HEK293 (cell line): ENCODE data around the gene LRIT1.

Experiments used
- FEZF1 ChIP-seq: fragments of 450-650 bp; formaldehyde crosslinking; IDR thresholded peaks from 2 replicates; pipeline ENCODE4 v1.5.1; 2016; ENCODE audit warnings: missing biosample characterization, missing genetic modification characterization
- SP2 ChIP-seq: fragments of 450-650 bp; formaldehyde crosslinking; IDR thresholded peaks from 2 replicates; pipeline ENCODE4 v1.5.1; 2016; ENCODE audit warnings: missing biosample characterization, missing genetic modification characterization
- TCF7L2 ChIP-seq: IDR thresholded peaks from 2 replicates; pipeline ENCODE4 v1.6.1; 2011; ENCODE audit warnings: low read depth, mild to moderate bottlenecking, inconsistent platforms, low read length, moderate library complexity, borderline replicate concordance
- ZEB2 ChIP-seq: fragments of 450-650 bp; formaldehyde crosslinking; IDR thresholded peaks from 2 replicates; pipeline ENCODE4 v1.5.1; 2016; ENCODE audit warnings: missing biosample characterization, missing genetic modification characterization
- ZNF121 ChIP-seq: fragments of 450-650 bp; formaldehyde crosslinking; IDR thresholded peaks from 2 replicates; pipeline ENCODE4 v1.5.1; 2016; ENCODE audit warnings: missing biosample characterization, missing genetic modification characterization
- ZNF132 ChIP-seq: fragments of 450-650 bp; formaldehyde crosslinking; IDR thresholded peaks from 2 replicates; pipeline ENCODE4 v1.5.1; 2017; ENCODE audit warnings: missing biosample characterization, missing genetic modification characterization, borderline replicate concordance
- ZNF239 ChIP-seq: fragments of 450-650 bp; formaldehyde crosslinking; IDR thresholded peaks from 2 replicates; pipeline ENCODE4 v1.5.1; 2016; ENCODE audit warnings: missing biosample characterization, missing genetic modification characterization
- TF ChIP-seq, protein P1 (sequence below): fragments of 450-650 bp; formaldehyde crosslinking; IDR thresholded peaks from 2 replicates; pipeline ENCODE4 v1.5.1; 2016; ENCODE audit warnings: missing biosample characterization, missing genetic modification characterization
- TF ChIP-seq, protein P2 (sequence below): fragments of 450-650 bp; formaldehyde crosslinking; IDR thresholded peaks from 2 replicates; pipeline ENCODE4 v1.5.1; 2016; ENCODE audit warnings: missing biosample characterization, missing genetic modification characterization
- TF ChIP-seq, protein P3 (sequence below): fragments of 450-650 bp; formaldehyde crosslinking; IDR thresholded peaks from 2 replicates; pipeline ENCODE4 v1.5.1; 2016; ENCODE audit warnings: missing biosample characterization, missing genetic modification characterization
- TF ChIP-seq, protein P4 (sequence below): fragments of 450-650 bp; formaldehyde crosslinking; IDR thresholded peaks from 2 replicates; pipeline ENCODE4 v1.5.1; 2017; ENCODE audit warnings: missing biosample characterization, mild to moderate bottlenecking, missing genetic modification characterization, moderate library complexity
- TF ChIP-seq, protein P5 (sequence below): fragments of 450-650 bp; formaldehyde crosslinking; IDR thresholded peaks from 2 replicates; pipeline ENCODE4 v1.5.1; 2016; ENCODE audit warnings: missing biosample characterization, missing genetic modification characterization
- TF ChIP-seq, protein P6 (sequence below): fragments of 450-650 bp; formaldehyde crosslinking; IDR thresholded peaks from 2 replicates; pipeline ENCODE4 v1.5.1; 2016; ENCODE audit warnings: missing biosample characterization, missing genetic modification characterization

DNA sequence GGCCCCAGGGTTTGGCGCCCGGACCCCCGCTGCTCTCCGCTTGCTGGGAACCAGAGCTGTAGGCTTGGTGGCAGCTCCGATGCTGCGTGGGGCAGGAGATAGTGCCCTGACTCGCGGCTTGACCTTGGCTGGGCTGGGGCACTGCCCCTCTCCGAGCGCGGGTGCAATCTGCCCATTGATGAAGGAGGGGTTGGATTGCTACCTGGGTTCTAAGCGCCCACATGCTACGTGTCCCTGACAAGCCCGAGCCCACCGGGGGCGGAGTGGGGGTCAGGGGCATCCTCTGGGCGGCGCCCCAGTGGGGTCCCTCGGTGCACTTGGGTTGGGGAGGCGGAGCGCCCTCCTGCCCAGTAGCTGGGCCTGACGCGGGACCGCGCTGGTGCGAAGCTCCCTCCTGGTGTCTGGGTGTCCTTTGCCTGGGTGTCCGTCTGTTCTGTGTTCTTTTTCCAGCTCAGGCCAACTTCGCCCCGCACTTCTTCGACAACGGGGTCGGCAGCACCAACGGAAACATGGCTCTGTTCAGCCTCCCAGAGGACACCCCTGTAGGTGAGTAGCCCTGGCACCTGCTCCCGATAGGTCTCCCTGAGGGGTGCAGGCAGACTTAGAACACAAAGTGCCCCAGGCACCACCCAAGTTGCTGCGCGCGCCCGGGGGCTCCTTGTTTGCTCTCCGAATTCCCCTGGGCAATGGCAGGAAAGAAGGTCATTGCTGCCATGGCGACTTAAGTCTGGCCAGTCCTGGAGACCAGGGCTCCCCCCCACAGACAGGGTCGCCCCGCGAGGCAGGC lies 46.1 kb downstream of the LRIT1 start:
- TF ChIP-seq FEZF1 (tag by site-specific recombination) (no peak), SP2 (tag by site-specific recombination) (no peak), ZEB2 (no peak), ZNF121 (tag by site-specific recombination) (no peak), TCF7L2 (no peak), ZNF132 (tag by site-specific recombination) (no peak), ZNF239 (tag by site-specific recombination) (no peak)
- TF ChIP-seq, protein P1, sequence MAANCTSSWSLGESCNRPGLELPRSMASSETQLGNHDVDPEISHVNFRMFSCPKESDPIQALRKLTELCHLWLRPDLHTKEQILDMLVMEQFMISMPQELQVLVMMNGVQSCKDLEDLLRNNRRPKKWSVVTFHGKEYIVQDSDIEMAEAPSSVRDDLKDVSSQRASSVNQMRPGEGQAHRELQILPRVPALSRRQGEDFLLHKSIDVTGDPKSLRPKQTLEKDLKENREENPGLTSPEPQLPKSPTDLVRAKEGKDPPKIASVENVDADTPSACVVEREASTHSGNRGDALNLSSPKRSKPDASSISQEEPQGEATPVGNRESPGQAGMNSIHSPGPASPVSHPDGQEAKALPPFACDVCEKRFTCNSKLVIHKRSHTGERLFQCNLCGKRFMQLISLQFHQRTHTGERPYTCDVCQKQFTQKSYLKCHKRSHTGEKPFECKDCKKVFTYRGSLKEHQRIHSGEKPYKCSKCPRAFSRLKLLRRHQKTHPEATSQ (tag by site-specific recombination): no peak
- TF ChIP-seq, protein P2, sequence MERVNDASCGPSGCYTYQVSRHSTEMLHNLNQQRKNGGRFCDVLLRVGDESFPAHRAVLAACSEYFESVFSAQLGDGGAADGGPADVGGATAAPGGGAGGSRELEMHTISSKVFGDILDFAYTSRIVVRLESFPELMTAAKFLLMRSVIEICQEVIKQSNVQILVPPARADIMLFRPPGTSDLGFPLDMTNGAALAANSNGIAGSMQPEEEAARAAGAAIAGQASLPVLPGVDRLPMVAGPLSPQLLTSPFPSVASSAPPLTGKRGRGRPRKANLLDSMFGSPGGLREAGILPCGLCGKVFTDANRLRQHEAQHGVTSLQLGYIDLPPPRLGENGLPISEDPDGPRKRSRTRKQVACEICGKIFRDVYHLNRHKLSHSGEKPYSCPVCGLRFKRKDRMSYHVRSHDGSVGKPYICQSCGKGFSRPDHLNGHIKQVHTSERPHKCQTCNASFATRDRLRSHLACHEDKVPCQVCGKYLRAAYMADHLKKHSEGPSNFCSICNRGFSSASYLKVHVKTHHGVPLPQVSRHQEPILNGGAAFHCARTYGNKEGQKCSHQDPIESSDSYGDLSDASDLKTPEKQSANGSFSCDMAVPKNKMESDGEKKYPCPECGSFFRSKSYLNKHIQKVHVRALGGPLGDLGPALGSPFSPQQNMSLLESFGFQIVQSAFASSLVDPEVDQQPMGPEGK (tag by site-specific recombination): no peak
- TF ChIP-seq, protein P3, sequence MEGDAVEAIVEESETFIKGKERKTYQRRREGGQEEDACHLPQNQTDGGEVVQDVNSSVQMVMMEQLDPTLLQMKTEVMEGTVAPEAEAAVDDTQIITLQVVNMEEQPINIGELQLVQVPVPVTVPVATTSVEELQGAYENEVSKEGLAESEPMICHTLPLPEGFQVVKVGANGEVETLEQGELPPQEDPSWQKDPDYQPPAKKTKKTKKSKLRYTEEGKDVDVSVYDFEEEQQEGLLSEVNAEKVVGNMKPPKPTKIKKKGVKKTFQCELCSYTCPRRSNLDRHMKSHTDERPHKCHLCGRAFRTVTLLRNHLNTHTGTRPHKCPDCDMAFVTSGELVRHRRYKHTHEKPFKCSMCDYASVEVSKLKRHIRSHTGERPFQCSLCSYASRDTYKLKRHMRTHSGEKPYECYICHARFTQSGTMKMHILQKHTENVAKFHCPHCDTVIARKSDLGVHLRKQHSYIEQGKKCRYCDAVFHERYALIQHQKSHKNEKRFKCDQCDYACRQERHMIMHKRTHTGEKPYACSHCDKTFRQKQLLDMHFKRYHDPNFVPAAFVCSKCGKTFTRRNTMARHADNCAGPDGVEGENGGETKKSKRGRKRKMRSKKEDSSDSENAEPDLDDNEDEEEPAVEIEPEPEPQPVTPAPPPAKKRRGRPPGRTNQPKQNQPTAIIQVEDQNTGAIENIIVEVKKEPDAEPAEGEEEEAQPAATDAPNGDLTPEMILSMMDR: no peak
- TF ChIP-seq, protein P4, sequence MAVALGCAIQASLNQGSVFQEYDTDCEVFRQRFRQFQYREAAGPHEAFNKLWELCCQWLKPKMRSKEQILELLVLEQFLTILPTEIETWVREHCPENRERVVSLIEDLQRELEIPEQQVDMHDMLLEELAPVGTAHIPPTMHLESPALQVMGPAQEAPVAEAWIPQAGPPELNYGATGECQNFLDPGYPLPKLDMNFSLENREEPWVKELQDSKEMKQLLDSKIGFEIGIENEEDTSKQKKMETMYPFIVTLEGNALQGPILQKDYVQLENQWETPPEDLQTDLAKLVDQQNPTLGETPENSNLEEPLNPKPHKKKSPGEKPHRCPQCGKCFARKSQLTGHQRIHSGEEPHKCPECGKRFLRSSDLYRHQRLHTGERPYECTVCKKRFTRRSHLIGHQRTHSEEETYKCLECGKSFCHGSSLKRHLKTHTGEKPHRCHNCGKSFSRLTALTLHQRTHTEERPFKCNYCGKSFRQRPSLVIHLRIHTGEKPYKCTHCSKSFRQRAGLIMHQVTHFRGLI (tag by site-specific recombination): no peak
- TF ChIP-seq, protein P5, sequence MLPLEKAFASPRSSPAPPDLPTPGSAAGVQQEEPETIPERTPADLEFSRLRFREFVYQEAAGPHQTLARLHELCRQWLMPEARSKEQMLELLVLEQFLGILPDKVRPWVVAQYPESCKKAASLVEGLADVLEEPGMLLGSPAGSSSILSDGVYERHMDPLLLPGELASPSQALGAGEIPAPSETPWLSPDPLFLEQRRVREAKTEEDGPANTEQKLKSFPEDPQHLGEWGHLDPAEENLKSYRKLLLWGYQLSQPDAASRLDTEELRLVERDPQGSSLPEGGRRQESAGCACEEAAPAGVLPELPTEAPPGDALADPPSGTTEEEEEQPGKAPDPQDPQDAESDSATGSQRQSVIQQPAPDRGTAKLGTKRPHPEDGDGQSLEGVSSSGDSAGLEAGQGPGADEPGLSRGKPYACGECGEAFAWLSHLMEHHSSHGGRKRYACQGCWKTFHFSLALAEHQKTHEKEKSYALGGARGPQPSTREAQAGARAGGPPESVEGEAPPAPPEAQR (tag by site-specific recombination): no peak
- TF ChIP-seq, protein P6, sequence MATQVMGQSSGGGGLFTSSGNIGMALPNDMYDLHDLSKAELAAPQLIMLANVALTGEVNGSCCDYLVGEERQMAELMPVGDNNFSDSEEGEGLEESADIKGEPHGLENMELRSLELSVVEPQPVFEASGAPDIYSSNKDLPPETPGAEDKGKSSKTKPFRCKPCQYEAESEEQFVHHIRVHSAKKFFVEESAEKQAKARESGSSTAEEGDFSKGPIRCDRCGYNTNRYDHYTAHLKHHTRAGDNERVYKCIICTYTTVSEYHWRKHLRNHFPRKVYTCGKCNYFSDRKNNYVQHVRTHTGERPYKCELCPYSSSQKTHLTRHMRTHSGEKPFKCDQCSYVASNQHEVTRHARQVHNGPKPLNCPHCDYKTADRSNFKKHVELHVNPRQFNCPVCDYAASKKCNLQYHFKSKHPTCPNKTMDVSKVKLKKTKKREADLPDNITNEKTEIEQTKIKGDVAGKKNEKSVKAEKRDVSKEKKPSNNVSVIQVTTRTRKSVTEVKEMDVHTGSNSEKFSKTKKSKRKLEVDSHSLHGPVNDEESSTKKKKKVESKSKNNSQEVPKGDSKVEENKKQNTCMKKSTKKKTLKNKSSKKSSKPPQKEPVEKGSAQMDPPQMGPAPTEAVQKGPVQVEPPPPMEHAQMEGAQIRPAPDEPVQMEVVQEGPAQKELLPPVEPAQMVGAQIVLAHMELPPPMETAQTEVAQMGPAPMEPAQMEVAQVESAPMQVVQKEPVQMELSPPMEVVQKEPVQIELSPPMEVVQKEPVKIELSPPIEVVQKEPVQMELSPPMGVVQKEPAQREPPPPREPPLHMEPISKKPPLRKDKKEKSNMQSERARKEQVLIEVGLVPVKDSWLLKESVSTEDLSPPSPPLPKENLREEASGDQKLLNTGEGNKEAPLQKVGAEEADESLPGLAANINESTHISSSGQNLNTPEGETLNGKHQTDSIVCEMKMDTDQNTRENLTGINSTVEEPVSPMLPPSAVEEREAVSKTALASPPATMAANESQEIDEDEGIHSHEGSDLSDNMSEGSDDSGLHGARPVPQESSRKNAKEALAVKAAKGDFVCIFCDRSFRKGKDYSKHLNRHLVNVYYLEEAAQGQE: no peak
